ENCODE results near the gene SLC18A3. TPM values are rescaled to one million over a fixed set of nuclear protein-coding genes. Genes with fewer than 3 reads are reported as not detected.

The SLC18A3 gene
- total and polyA plus RNA-seq, 2 experiments from 2014 or later: 0.16 TPM; not detected in 1

GRCh38 chr10:49624629-49625028 lies 14.5 kb downstream of the SLC18A3 start:
- ATAC-seq (no peak), DNase-seq (ENCODE audit: low spot score) (no peak)
- H3K36me3 ChIP-seq (ENCODE audit: insufficient read depth): no peaks in the 10 kb centered on the region
- no peaks in the 10 kb centered on the region for H3F3A ChIP-seq (replicated peaks; ENCODE audit: low read depth)
- no peaks in the 10 kb centered on the region for H3K36me3 Mint-ChIP-seq (ENCODE audit: low read depth)
- H2AFZ ChIP-seq: no peak overlapping the region
- no peak overlapping the region; the same call in 2 of the 3 replicates for H3K4me3 Mint-ChIP-seq
- peaks cover 14% of the 10 kb centered on the region for H3K27me3 Mint-ChIP-seq (ENCODE audit: insufficient read depth, low read depth, poor library complexity)
- H3K79me2 ChIP-seq (replicated peaks; ENCODE audit: insufficient read depth): no peaks in the 10 kb centered on the region
- H3K27ac Mint-ChIP-seq: no peak overlapping the region
- H3K4me2 ChIP-seq: no peak overlapping the region
- peaks cover 2% of the 10 kb centered on the region; the same call in 2 of the 3 replicates for H3K4me1 Mint-ChIP-seq
- H3K27me3 ChIP-seq (ENCODE audit: insufficient read depth): no peaks in the 10 kb centered on the region
- H4K20me1 ChIP-seq (replicated peaks; ENCODE audit: insufficient read depth): no peaks in the 10 kb centered on the region
- no peak overlapping the region for H3K4me3 ChIP-seq
- no peaks in the 10 kb centered on the region for H3K9me3 Mint-ChIP-seq
- TF ChIP-seq ZNF462 (CRISPR knock-in tag; IDR thresholded peaks at IDR 0.05) (no peak), NANOG (IDR thresholded peaks at IDR 0.05; ENCODE audit: borderline replicate concordance) (no peak), JUNB (IDR thresholded peaks at IDR 0.05; ENCODE audit: unreplicated experiment) (no peak), CREB1 (CRISPR knock-in tag; IDR thresholded peaks at IDR 0.05; ENCODE audit: low read depth) (no peak), EZH2phosphoT487 (IDR thresholded peaks at IDR 0.05; ENCODE audit: unreplicated experiment) (no peak), ETS1 (IDR thresholded peaks at IDR 0.05) (no peak), POLR2AphosphoS5 (IDR thresholded peaks at IDR 0.05; ENCODE audit: low read depth) (no peak), EZH2 (IDR thresholded peaks at IDR 0.05; ENCODE audit: low read depth, unreplicated experiment) (no peak), ZNF331 (CRISPR knock-in tag; IDR thresholded peaks at IDR 0.05; ENCODE audit: low read depth) (no peak), STAT1 (IDR thresholded peaks at IDR 0.05; ENCODE audit: unreplicated experiment) (no peak), ZNF114 (CRISPR knock-in tag; IDR thresholded peaks at IDR 0.05) (no peak)
- TF ChIP-seq, protein P1, sequence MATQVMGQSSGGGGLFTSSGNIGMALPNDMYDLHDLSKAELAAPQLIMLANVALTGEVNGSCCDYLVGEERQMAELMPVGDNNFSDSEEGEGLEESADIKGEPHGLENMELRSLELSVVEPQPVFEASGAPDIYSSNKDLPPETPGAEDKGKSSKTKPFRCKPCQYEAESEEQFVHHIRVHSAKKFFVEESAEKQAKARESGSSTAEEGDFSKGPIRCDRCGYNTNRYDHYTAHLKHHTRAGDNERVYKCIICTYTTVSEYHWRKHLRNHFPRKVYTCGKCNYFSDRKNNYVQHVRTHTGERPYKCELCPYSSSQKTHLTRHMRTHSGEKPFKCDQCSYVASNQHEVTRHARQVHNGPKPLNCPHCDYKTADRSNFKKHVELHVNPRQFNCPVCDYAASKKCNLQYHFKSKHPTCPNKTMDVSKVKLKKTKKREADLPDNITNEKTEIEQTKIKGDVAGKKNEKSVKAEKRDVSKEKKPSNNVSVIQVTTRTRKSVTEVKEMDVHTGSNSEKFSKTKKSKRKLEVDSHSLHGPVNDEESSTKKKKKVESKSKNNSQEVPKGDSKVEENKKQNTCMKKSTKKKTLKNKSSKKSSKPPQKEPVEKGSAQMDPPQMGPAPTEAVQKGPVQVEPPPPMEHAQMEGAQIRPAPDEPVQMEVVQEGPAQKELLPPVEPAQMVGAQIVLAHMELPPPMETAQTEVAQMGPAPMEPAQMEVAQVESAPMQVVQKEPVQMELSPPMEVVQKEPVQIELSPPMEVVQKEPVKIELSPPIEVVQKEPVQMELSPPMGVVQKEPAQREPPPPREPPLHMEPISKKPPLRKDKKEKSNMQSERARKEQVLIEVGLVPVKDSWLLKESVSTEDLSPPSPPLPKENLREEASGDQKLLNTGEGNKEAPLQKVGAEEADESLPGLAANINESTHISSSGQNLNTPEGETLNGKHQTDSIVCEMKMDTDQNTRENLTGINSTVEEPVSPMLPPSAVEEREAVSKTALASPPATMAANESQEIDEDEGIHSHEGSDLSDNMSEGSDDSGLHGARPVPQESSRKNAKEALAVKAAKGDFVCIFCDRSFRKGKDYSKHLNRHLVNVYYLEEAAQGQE (IDR thresholded peaks at IDR 0.05; ENCODE audit: unreplicated experiment): no peak
- TF ChIP-seq, protein P2, sequence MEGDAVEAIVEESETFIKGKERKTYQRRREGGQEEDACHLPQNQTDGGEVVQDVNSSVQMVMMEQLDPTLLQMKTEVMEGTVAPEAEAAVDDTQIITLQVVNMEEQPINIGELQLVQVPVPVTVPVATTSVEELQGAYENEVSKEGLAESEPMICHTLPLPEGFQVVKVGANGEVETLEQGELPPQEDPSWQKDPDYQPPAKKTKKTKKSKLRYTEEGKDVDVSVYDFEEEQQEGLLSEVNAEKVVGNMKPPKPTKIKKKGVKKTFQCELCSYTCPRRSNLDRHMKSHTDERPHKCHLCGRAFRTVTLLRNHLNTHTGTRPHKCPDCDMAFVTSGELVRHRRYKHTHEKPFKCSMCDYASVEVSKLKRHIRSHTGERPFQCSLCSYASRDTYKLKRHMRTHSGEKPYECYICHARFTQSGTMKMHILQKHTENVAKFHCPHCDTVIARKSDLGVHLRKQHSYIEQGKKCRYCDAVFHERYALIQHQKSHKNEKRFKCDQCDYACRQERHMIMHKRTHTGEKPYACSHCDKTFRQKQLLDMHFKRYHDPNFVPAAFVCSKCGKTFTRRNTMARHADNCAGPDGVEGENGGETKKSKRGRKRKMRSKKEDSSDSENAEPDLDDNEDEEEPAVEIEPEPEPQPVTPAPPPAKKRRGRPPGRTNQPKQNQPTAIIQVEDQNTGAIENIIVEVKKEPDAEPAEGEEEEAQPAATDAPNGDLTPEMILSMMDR (conservative IDR thresholded peaks at IDR 0.05; ENCODE audit: low read depth in 2 of 2): no peak
- no peaks in the 10 kb centered on the region for H3K4me1 ChIP-seq (ENCODE audit: insufficient read depth)
- H3K27ac ChIP-seq (ENCODE audit: low read depth): no peak overlapping the region
- peaks cover 7% of the 10 kb centered on the region; the same call in 1 of the 2 replicates for H3K9me2 ChIP-seq (ENCODE audit: insufficient read depth)

Data from GM23338 (cell line).